Suprapubic skin (tissue), 4 donors: ENCODE results near the gene CD1C.

Experiments used
- CTCF ChIP-seq, 2 donors: fragments of 200-600 bp in 1 of 2; fragments of 450-650 bp in 1 of 2; sonication (generic) in 1 of 2; IDR thresholded peaks; one replicate each; pipeline ENCODE4 v1.5.1; 2016 to 2019; ENCODE audit warnings: antibody characterized with exemption in 2 of 2, mild to moderate bottlenecking in 1 of 2, moderate library complexity in 1 of 2
- EP300 ChIP-seq: sonication (generic); formaldehyde crosslinking; IDR thresholded peaks from one replicate; pipeline ENCODE4 v1.6.1; 2017; ENCODE audit warnings: antibody characterized with exemption
- POLR2A ChIP-seq, 2 donors: fragments of 450-650 bp; IDR thresholded peaks; one replicate each; pipeline ENCODE4 v1.6.1; 2017; ENCODE audit warnings: antibody characterized with exemption in 2 of 2, mild to moderate bottlenecking in 2 of 2, moderate library complexity in 2 of 2
- POLR2AphosphoS5 ChIP-seq, 3 donors: sonication (generic); formaldehyde crosslinking; IDR thresholded peaks; one replicate each; pipeline ENCODE4 v1.6.1; 2017; ENCODE audit warnings: antibody characterized with exemption in 3 of 3

DNA sequence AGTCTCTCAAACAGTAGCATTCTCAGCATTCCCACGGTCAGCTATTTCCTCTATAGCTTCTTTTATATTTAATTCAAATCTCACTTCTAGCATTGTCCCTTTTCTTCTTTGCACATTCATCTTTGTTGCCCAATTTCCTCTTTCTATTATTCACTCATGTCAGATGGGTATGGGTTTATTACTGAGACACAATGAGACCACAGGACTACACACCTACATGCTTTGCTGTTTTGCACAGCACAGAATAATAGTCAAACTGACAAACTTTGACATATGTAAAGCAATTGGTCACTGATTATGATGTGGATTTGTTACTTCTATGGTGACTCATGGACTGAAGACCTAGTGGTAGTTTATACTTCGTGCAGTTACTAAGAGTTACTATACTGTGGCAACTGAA is 5.8 kb upstream of the CD1C start:
- TF ChIP-seq CTCF (IDR thresholded peaks at IDR 0.05) (no peak), EP300 (no peak), POLR2AphosphoS5 (IDR thresholded peaks at IDR 0.05) (no peak), POLR2A (IDR thresholded peaks at IDR 0.05) (no peak)
